Measurements from ENCODE around the gene ZNF180.

ZNF180 gene

GRCh38 chr19:44527554-44527953, 27.2 kb upstream of the ZNF180 start:
- no peak for DNase-seq (ENCODE audit: low read depth, low spot score)
- CTCF ChIA-PET = interaction anchor here (1.1 kb wide), 1 partner anchor 8 kb away, joined by 3 read pairs; no protein-coding TSS in a partner anchor
- TF ChIP-seq, protein P1, sequence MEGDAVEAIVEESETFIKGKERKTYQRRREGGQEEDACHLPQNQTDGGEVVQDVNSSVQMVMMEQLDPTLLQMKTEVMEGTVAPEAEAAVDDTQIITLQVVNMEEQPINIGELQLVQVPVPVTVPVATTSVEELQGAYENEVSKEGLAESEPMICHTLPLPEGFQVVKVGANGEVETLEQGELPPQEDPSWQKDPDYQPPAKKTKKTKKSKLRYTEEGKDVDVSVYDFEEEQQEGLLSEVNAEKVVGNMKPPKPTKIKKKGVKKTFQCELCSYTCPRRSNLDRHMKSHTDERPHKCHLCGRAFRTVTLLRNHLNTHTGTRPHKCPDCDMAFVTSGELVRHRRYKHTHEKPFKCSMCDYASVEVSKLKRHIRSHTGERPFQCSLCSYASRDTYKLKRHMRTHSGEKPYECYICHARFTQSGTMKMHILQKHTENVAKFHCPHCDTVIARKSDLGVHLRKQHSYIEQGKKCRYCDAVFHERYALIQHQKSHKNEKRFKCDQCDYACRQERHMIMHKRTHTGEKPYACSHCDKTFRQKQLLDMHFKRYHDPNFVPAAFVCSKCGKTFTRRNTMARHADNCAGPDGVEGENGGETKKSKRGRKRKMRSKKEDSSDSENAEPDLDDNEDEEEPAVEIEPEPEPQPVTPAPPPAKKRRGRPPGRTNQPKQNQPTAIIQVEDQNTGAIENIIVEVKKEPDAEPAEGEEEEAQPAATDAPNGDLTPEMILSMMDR (IDR thresholded peaks at IDR 0.05; ENCODE audit: insufficient read depth, low read length, missing control alignments) = no peak
- POLR2A ChIA-PET = no interaction called here
- no peak overlapping the region for H3K4me3 ChIP-seq (ENCODE audit: low read depth, low read length)

DNA sequence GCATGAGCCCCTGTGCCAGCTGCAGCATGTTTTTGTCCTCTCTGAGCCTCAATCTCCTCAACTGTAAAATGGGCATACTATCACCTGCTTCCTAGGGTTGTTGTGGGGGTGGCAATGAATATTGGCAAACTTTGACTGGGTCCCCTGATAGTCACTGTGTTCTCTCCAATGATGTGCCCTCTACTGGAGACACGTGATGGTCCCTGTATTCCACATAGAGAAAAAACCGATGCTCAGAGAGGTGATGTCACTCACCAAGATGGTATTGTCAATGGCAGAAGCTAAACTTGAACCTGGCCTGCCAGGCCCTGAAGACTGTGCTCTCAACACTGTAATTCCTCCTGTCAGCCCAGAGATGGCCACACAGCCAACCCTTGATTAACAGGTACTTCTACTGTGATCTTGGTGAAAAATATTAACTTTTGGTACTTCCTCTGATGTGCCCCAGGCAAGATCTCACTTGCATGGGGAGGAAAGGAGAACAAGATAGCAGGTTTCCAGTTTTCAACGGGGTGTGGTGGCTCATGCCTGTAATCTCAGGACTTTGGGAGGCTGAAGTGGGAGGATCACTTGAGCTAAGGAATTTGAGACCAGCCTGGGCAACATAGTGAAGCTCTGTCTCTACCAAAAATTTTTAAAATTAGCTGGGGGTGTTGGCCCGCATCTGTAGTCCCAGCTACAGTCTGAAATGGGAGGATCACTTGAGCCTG, 25.6 kb upstream of the ZNF180 start:
- no peak overlapping the region for H3K4me3 ChIP-seq (ENCODE audit: low read depth, low read length)
- TF ChIP-seq, protein P1 (IDR thresholded peaks at IDR 0.05; ENCODE audit: insufficient read depth, low read length, missing control alignments) = no peak
- ChIA-PET CTCF (interaction anchor here (1.2 kb wide), 1 partner anchor 26 kb away, joined by 5 read pairs; no protein-coding TSS in a partner anchor), POLR2A (no interaction called here)
- no peak for DNase-seq (ENCODE audit: low read depth, low spot score)

DNA sequence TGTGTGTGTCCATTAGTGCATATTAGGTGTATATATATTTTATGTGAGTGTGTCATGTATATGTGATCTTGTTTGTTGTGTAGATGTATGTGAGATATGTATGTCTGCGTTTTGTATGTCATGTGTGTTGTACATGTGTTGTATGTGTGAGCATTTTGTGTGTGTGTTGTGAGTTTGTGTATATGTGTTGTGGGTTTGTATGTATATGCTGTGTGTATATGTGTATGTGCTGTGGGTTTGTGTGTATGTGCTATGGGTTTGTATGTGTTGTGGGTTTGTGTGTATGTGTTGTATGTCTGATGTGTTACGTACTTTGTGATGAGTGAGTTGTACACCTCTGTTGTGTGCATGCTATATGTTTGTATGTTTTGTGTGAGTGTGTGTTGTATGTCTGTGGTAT, 21.0 kb upstream of the ZNF180 start:
- no peak for DNase-seq (ENCODE audit: low read depth, low spot score)
- no peak overlapping the region for H3K4me3 ChIP-seq (ENCODE audit: low read depth, low read length)
- TF ChIP-seq, protein P1 (IDR thresholded peaks at IDR 0.05; ENCODE audit: insufficient read depth, low read length, missing control alignments) = no peak
- ChIA-PET CTCF (no interaction called here), POLR2A (no interaction called here)

- ChIA-PET POLR2A (no interaction called here), CTCF (interaction anchor here (0.5 to 1.2 kb wide), 3 partner anchors 14 to 542 kb away, joined by 3 read pairs; no protein-coding TSS in a partner anchor)
- TF ChIP-seq, protein P1 (IDR thresholded peaks at IDR 0.05; ENCODE audit: insufficient read depth, low read length, missing control alignments) = no peak
- H3K4me3 ChIP-seq (ENCODE audit: low read depth, low read length) = no peak overlapping the region
- DNase-seq (ENCODE audit: low read depth, low spot score) = no peak
These were observed 16.8 kb upstream of the ZNF180 start for GRCh38 chr19:44517146-44517545.

DNA sequence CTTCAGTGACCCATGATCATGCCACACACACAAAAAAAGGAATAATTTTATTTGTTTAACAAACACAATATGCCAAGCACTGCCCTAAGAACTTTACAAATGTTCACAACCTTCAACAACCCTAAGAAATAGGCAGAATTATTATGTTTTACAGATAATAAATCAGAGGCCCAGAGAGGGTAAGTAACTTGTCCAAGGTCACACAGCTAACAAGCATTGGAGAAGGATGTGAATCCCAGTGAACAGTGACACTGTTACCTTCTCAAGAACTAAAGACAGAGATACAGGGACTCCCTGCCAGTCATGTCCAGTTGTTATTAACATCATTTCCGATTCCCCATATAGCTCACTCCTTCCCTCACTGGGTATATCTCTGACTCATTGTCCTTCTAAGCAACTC, 15.6 kb upstream of the ZNF180 start:
- no peak overlapping the region for H3K4me3 ChIP-seq (ENCODE audit: low read depth, low read length)
- CTCF ChIA-PET = interaction anchor here (0.9 to 1.3 kb wide), 3 partner anchors 14 to 68 kb away, joined by 3 to 4 read pairs (median 3); no protein-coding TSS in a partner anchor
- DNase-seq (ENCODE audit: low read depth, low spot score) = no peak
- TF ChIP-seq, protein P1 (IDR thresholded peaks at IDR 0.05; ENCODE audit: insufficient read depth, low read length, missing control alignments) = no peak
- POLR2A ChIA-PET = no interaction called here

GRCh38 chr19:44515031-44515430, 14.7 kb upstream of the ZNF180 start:
- TF ChIP-seq, protein P1 (IDR thresholded peaks at IDR 0.05; ENCODE audit: insufficient read depth, low read length, missing control alignments) = no peak
- ChIA-PET POLR2A (no interaction called here), CTCF (interaction anchor here (0.9 to 1.3 kb wide), 3 partner anchors 9 to 57 kb away, joined by 3 read pairs; no protein-coding TSS in a partner anchor)
- no peak for DNase-seq (ENCODE audit: low read depth, low spot score)
- H3K4me3 ChIP-seq (ENCODE audit: low read depth, low read length) = no peak overlapping the region
